ENCODE results near the gene SREBF1. TPM values are rescaled to one million over a fixed set of nuclear protein-coding genes. Genes with fewer than 3 reads are reported as not detected.
A peak's percentile ranks its signal among the peaks of the same experiment; 100 is the strongest.

The SREBF1 gene
- total RNA-seq, 1 experiment from 2014 or later, result 52.0 TPM

DNA sequence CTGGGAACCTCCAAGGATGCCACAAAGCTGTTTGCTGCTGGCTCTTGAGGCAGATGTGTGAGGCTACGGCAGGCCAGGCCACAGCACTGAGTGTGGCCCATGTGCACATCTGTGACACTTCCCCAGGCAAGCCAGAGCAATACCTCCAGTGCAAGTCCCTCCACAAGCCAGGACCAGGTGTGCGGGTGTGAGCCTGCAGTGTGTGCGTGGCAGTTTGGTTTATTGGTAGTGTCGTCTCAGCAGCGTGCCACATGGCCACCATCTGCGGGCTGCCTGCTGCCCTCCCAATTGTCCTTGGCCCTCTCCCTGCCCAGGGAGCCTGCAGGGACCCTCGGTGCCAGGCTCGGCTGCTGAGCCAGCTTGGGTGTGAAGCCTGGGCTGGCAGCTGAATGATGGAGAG, 9.9 kb upstream of the SREBF1 start:
- H3K9ac ChIP-seq (ENCODE audit: low read length), result no peak overlapping the region
- H3K27ac ChIP-seq (ENCODE audit: low read length), result no peak overlapping the region
- DNase-seq, result no peak
- H3K79me2 ChIP-seq (ENCODE audit: low read length), result no peaks in the 10 kb centered on the region
- H2AFZ ChIP-seq (ENCODE audit: low read length), result no peak overlapping the region
- peaks cover 19% of the 10 kb centered on the region for H3K4me1 ChIP-seq (ENCODE audit: low read length)
- H4K20me1 ChIP-seq (ENCODE audit: insufficient read depth, low read depth, low read length), result no peaks in the 10 kb centered on the region
- H3K9me2 ChIP-seq (replicated peaks; ENCODE audit: insufficient read depth, low read length), result no peaks in the 10 kb centered on the region
- no peak overlapping the region for H3K4me2 ChIP-seq (ENCODE audit: low read depth, low read length, poor library complexity, severe bottlenecking)
- H3K4me3 ChIP-seq (ENCODE audit: low read length), result no peak overlapping the region
- no peaks in the 10 kb centered on the region for H3K9me3 ChIP-seq (ENCODE audit: low read length)
- H3K27me3 ChIP-seq (ENCODE audit: low read length), result no peaks in the 10 kb centered on the region
- no peaks in the 10 kb centered on the region for H3K36me3 ChIP-seq (ENCODE audit: insufficient read depth, low read length)

DNA sequence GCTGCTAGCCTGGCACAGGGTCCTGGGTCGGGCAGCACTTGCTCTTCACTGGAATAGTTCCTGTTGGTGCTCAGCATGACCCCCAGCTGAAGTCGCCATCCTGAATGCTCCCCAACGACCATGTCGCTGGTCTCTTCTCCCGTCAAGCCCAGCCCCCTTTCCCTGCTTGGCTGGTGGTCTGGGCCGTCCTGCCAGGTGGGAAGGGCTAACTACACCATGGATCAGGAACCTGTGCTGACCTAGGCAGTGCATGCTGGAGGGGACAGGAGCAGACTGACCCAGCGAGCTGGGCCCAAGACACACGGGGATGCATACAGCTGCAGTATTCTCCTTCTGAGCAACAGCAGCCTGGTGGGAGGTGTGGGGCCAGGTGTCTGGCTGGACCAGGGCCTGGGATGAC, 9.2 kb upstream of the SREBF1 start:
- H3K9ac ChIP-seq (ENCODE audit: low read length), result no peak overlapping the region

DNA sequence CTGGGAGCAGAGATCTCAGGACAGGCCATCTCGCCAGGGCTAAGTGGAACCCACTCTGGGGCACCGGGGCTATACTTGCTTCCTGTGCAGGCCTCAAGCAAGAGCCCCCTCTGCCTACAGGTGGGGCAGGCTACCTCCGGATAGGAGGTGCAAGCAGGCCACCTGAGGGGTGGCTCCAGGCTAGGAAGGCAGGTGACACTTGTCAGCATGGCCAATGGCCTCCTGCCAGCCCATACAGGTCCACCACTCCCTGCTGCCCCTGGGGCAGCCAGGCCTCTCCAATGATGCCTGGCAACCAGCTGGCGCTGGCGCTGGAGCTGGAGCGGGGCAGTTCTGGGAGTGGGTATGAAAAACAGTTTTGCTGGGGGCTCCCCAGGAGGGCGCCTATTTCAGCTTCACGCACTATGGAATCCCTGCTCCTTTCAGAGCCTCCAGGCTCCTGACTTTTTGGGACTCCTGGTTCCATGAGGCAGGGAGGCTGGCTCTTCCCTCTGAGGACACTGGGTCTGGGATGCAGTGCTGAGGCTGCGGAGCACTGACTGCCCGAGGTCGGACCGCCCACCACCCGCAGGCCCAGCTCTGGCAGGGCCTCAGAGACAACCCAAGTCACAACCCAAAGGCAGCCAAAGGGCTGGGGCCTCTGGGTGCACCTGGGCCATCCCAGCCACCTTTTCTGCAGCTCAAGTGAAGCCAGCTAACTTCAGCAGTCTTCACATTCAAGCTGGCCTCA, 8.4 kb upstream of the SREBF1 start:
- Histone ChIP-seq H3K9me3 (ENCODE audit: low read length) (no peaks in the 10 kb centered on the region), H3K4me3 (ENCODE audit: low read length) (no peak overlapping the region), H3K4me2 (ENCODE audit: low read depth, low read length, poor library complexity, severe bottlenecking) (no peak overlapping the region), H2AFZ (ENCODE audit: low read length) (no peak overlapping the region), H3K4me1 (ENCODE audit: low read length) (peaks cover 28% of the 10 kb centered on the region), H3K27ac (ENCODE audit: low read length) (no peak overlapping the region), H3K27me3 (ENCODE audit: low read length) (no peaks in the 10 kb centered on the region), H3K9me2 (replicated peaks; ENCODE audit: insufficient read depth, low read length) (no peaks in the 10 kb centered on the region), H3K9ac (ENCODE audit: low read length) (no peak overlapping the region), H4K20me1 (ENCODE audit: insufficient read depth, low read depth, low read length) (no peaks in the 10 kb centered on the region), H3K79me2 (ENCODE audit: low read length) (no peaks in the 10 kb centered on the region), H3K36me3 (ENCODE audit: insufficient read depth, low read length) (no peaks in the 10 kb centered on the region)
- no peak for DNase-seq

More for the DNA sequence above, 9.2 kb upstream of the SREBF1 start:
- Histone ChIP-seq H3K27ac (ENCODE audit: low read length) (no peak overlapping the region), H3K79me2 (ENCODE audit: low read length) (no peaks in the 10 kb centered on the region), H3K9me2 (replicated peaks; ENCODE audit: insufficient read depth, low read length) (no peaks in the 10 kb centered on the region), H3K9me3 (ENCODE audit: low read length) (no peaks in the 10 kb centered on the region), H2AFZ (ENCODE audit: low read length) (no peak overlapping the region), H4K20me1 (ENCODE audit: insufficient read depth, low read depth, low read length) (no peaks in the 10 kb centered on the region), H3K27me3 (ENCODE audit: low read length) (no peaks in the 10 kb centered on the region), H3K36me3 (ENCODE audit: insufficient read depth, low read length) (no peaks in the 10 kb centered on the region), H3K4me1 (ENCODE audit: low read length) (peaks cover 23% of the 10 kb centered on the region), H3K4me3 (ENCODE audit: low read length) (no peak overlapping the region), H3K4me2 (ENCODE audit: low read depth, low read length, poor library complexity, severe bottlenecking) (no peak overlapping the region)
- DNase-seq, result no peak

DNA sequence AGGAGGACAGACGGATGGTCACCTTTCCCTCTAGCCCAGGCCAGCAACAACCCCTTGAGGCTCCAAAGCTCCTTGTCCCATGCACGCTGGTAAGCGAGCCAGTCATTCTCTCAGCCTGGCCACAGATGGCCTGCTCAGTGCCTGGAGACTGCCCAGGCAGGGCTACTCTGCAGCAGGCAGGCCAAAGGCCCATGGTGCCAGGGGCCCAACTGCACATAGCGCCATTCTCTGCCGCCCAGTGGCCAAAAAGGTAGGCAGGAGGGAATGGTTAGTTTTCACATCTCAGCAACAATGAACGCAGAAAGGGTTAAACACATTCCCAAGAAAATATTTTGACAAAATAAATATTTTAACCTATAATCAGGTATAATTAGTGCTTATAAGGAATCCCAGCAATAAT, 7.7 kb upstream of the SREBF1 start:
- Histone ChIP-seq H3K4me3 (ENCODE audit: low read length) (no peak overlapping the region), H3K36me3 (ENCODE audit: insufficient read depth, low read length) (no peaks in the 10 kb centered on the region), H3K4me2 (ENCODE audit: low read depth, low read length, poor library complexity, severe bottlenecking) (no peak overlapping the region), H3K4me1 (ENCODE audit: low read length) (peaks cover 25% of the 10 kb centered on the region), H4K20me1 (ENCODE audit: insufficient read depth, low read depth, low read length) (no peaks in the 10 kb centered on the region), H3K9me3 (ENCODE audit: low read length) (no peaks in the 10 kb centered on the region), H2AFZ (ENCODE audit: low read length) (no peak overlapping the region), H3K9ac (ENCODE audit: low read length) (no peak overlapping the region), H3K79me2 (ENCODE audit: low read length) (no peaks in the 10 kb centered on the region), H3K27ac (ENCODE audit: low read length) (no peak overlapping the region), H3K9me2 (replicated peaks; ENCODE audit: insufficient read depth, low read length) (no peaks in the 10 kb centered on the region), H3K27me3 (ENCODE audit: low read length) (no peaks in the 10 kb centered on the region)
- no peak for DNase-seq

DNA sequence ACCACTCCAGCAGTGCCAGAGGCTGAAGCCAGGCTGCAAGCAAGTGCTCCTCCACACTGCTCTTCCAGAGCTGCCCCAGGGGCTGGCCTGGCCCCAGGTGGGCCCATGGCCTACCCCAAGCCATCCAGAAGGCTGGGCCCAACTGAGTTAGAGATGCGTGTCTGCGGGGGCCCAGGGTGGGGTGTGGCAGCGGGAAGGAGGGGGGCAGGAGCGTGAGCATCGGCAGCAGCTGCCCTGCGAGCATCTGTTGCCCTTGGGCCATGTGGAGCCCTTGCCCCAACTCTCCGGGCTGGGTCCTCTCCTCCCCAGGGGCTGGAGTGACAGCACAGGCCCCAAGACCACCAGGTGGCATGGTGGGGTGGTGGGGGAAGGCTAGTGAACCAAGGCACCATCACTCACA, 7.3 kb upstream of the SREBF1 start:
- Histone ChIP-seq H2AFZ (ENCODE audit: low read length) (no peak overlapping the region), H3K4me3 (ENCODE audit: low read length) (no peak overlapping the region), H3K9me3 (ENCODE audit: low read length) (no peaks in the 10 kb centered on the region), H3K27ac (ENCODE audit: low read length) (no peak overlapping the region), H3K9ac (ENCODE audit: low read length) (no peak overlapping the region), H3K79me2 (ENCODE audit: low read length) (no peaks in the 10 kb centered on the region), H4K20me1 (ENCODE audit: insufficient read depth, low read depth, low read length) (no peaks in the 10 kb centered on the region), H3K4me2 (ENCODE audit: low read depth, low read length, poor library complexity, severe bottlenecking) (no peak overlapping the region), H3K9me2 (replicated peaks; ENCODE audit: insufficient read depth, low read length) (no peaks in the 10 kb centered on the region), H3K4me1 (ENCODE audit: low read length) (peaks cover 25% of the 10 kb centered on the region), H3K36me3 (ENCODE audit: insufficient read depth, low read length) (no peaks in the 10 kb centered on the region), H3K27me3 (ENCODE audit: low read length) (no peaks in the 10 kb centered on the region)
- no peak for DNase-seq

DNA sequence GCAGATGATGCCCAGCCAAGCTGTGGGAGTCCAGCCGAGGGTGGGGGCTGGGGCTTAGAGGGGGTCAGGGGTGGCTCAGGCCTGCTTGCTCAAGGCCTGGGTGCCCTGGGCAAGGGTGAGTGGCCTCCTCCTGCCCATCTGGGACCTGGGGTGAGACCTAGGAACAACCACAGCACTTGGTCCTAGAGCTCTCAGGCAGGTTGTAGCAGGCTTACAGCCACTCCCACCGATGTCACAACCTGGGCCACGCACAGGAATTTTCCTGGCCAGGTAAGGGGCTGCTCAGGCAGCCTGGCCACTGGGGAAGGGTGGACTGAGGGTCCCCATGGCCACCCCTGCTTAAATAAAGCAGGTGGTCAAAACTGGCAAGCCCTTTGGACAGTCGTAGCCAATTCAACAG, 6.3 kb upstream of the SREBF1 start:
- H3K9me3 ChIP-seq (ENCODE audit: low read length), result no peaks in the 10 kb centered on the region
- H3K4me2 ChIP-seq (ENCODE audit: low read depth, low read length, poor library complexity, severe bottlenecking), result no peak overlapping the region
- H3K79me2 ChIP-seq (ENCODE audit: low read length), result no peaks in the 10 kb centered on the region
- no peak overlapping the region for H3K27ac ChIP-seq (ENCODE audit: low read length)
- no peak overlapping the region for H2AFZ ChIP-seq (ENCODE audit: low read length)
- no peaks in the 10 kb centered on the region for H4K20me1 ChIP-seq (ENCODE audit: insufficient read depth, low read depth, low read length)
- no peaks in the 10 kb centered on the region for H3K36me3 ChIP-seq (ENCODE audit: insufficient read depth, low read length)
- H3K27me3 ChIP-seq (ENCODE audit: low read length), result no peaks in the 10 kb centered on the region
- DNase-seq, result no peak
- H3K4me3 ChIP-seq (ENCODE audit: low read length), result no peak overlapping the region
- peaks cover 22% of the 10 kb centered on the region for H3K4me1 ChIP-seq (ENCODE audit: low read length)
- H3K9me2 ChIP-seq (replicated peaks; ENCODE audit: insufficient read depth, low read length), result no peaks in the 10 kb centered on the region
- no peak overlapping the region for H3K9ac ChIP-seq (ENCODE audit: low read length)

DNA sequence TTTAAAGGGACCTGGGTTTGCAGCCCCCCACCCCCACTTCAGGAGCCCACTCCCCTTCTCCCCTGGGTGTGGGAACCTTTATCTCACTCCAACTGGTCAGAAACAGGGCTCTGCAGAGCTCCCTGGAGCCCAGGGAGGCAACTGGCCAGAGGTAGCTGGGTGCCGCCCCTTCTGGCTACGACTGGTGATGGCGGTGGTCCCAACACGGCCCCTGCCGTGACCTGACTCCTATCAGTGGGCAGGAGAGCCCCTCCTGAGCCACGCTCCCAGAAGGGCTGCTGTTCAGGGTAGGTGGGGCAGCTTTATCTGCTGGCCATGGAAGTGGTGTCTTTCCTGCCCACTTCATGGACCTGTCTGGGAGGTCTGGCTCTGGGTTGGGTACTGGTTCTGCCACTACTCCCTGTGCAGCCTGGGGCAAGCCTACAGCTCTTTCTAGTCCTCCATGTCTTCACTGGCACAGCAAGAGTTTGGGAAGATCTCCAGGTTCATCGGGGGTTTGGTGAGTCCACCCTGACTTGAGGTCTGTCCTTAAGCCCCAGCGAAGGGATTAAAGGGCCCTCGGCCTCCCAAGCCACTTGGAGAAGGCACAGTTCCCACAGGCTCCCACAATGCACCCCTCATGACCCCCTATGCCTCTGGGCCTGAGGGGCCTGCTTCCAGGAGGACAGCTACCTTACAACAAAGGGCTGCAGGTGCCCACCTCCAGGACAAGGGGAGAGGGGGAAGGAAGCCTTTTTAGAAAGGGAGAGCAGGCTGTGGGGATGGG, 5.5 kb upstream of the SREBF1 start:
- no peaks in the 10 kb centered on the region for H4K20me1 ChIP-seq (ENCODE audit: insufficient read depth, low read depth, low read length)
- no peaks in the 10 kb centered on the region for H3K36me3 ChIP-seq (ENCODE audit: insufficient read depth, low read length)
- no peak overlapping the region; the same call in 1 of the 2 replicates for H3K9ac ChIP-seq (ENCODE audit: low read length)
- H3K4me1 ChIP-seq (ENCODE audit: low read length), result peaks cover 27% of the 10 kb centered on the region
- no peaks in the 10 kb centered on the region for H3K27me3 ChIP-seq (ENCODE audit: low read length)
- H3K9me3 ChIP-seq (ENCODE audit: low read length), result no peaks in the 10 kb centered on the region
- H2AFZ ChIP-seq (ENCODE audit: low read length), result no peak overlapping the region
- H3K4me2 ChIP-seq (ENCODE audit: low read depth, low read length, poor library complexity, severe bottlenecking), result no peak overlapping the region
- DNase-seq, result no peak
- H3K27ac ChIP-seq (ENCODE audit: low read length), result no peak overlapping the region
- H3K4me3 ChIP-seq (ENCODE audit: low read length), result no peak overlapping the region
- H3K9me2 ChIP-seq (replicated peaks; ENCODE audit: insufficient read depth, low read length), result no peaks in the 10 kb centered on the region
- H3K79me2 ChIP-seq (ENCODE audit: low read length), result no peaks in the 10 kb centered on the region

DNA sequence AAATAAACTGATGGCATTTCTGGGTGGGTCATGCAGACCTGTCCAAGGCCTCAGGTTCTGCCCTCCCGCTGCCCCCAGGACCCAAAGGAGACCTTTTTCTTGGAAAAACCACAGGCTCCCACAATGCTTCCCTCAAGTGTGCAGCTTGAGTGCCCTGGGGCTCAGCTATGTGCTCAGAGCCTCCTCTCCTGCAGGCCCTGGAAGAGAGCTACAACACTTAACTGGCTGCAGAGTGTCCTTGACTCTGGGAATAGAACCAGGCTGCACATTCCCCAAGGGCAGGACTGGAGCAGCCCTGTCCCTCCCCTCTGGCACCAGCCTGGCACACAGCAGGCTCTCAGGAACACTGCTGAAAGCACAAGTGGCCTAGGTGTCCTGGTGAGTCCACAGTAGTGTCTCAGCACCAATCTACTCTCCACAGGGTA, 4.8 kb upstream of the SREBF1 start:
- Histone ChIP-seq H3K4me1 (ENCODE audit: low read length) (peaks cover 31% of the 10 kb centered on the region), H3K9me2 (replicated peaks; ENCODE audit: insufficient read depth, low read length) (no peaks in the 10 kb centered on the region), H3K9me3 (ENCODE audit: low read length) (no peaks in the 10 kb centered on the region), H3K27ac (ENCODE audit: low read length) (no peak overlapping the region), H4K20me1 (ENCODE audit: insufficient read depth, low read depth, low read length) (no peaks in the 10 kb centered on the region), H3K4me3 (ENCODE audit: low read length) (no peak overlapping the region), H3K36me3 (ENCODE audit: insufficient read depth, low read length) (no peaks in the 10 kb centered on the region), H3K9ac (ENCODE audit: low read length) (0 out of 2 replicates have a peak overlapping the region, but pooled peaks have one; percentile 93), H3K79me2 (ENCODE audit: low read length) (no peaks in the 10 kb centered on the region), H3K4me2 (ENCODE audit: low read depth, low read length, poor library complexity, severe bottlenecking) (no peak overlapping the region), H3K27me3 (ENCODE audit: low read length) (no peaks in the 10 kb centered on the region), H2AFZ (ENCODE audit: low read length) (no peak overlapping the region)
- DNase-seq, result no peak

All from Karpas-422 (cell line).